HG02870 (cell line): Measurements from ENCODE around the gene ZC3HAV1L.
A peak's percentile ranks its signal among the peaks of the same experiment; 100 is the strongest.
"Not testable (repeated sequence)": the region's sequence is repeated elsewhere in the genome, so short reads cannot be mapped to it uniquely, and the experiment has no call there.

Experiments used
- ATAC-seq: cut with Tn5 transposase; IDR thresholded peaks from one replicate; pipeline ENCODE4 v1.9.1; 2021; ENCODE audit warnings: mild to moderate bottlenecking, moderate library complexity; ENCODE audit not compliant: unreplicated experiment

Gene ZC3HAV1L, protein sequence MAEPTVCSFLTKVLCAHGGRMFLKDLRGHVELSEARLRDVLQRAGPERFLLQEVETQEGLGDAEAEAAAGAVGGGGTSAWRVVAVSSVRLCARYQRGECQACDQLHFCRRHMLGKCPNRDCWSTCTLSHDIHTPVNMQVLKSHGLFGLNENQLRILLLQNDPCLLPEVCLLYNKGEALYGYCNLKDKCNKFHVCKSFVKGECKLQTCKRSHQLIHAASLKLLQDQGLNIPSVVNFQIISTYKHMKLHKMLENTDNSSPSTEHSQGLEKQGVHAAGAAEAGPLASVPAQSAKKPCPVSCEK

DNA sequence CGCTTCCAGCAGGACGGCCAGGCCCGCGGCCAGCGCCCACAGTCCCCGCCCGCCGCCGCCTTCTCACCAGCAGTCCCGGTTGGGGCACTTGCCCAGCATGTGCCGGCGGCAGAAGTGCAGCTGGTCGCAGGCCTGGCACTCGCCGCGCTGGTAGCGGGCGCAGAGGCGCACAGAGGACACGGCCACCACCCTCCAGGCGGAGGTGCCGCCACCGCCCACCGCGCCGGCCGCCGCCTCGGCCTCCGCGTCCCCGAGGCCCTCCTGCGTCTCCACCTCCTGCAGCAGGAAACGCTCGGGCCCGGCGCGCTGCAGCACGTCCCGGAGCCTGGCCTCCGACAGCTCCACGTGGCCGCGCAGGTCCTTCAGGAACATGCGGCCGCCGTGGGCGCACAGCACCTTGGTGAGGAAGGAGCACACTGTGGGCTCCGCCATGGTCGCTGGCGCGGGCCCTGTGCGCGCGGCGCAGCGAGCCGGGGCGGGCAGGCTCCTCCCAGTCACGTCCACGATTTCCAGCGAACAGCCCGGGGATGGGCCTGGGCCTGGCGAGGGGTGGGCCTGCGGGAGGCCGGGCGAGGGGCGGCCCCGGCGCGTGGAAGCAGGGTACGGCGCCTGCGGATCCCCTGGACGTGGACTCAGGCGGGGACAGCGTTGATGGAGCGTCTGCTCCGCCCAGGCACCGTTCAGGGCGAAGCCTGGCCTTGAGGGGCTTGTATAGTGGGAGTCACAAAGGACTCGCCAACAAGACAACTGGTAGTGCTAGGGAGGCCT, at the start of gene ZC3HAV1L:
TSS of gene ZC3HAV1L (minus strand) at position 457 of the 768 bp plus-strand sequence. CDS start at position 432, 25 bp downstream.
- ATAC-seq = peak; percentile 88

DNA sequence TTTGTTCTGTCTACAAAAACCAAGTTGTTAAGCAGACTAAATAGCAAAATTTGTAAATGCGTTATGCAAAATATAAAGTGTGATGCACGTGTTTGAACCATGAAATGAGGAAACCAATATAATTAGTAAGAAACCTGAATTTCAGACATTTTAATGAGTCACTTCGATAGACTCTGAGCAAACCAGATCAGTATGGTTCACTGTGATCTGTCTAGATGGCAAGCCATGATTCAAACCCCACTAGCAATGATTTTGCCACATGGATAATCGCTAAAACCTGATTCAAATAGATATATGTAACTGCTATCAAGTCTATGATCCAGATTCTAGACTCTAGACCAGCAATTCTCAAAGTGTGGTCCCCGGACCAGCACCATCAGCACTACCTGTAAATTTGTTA, 48.9 kb upstream of the ZC3HAV1L start:
- ATAC-seq = no peak

DNA sequence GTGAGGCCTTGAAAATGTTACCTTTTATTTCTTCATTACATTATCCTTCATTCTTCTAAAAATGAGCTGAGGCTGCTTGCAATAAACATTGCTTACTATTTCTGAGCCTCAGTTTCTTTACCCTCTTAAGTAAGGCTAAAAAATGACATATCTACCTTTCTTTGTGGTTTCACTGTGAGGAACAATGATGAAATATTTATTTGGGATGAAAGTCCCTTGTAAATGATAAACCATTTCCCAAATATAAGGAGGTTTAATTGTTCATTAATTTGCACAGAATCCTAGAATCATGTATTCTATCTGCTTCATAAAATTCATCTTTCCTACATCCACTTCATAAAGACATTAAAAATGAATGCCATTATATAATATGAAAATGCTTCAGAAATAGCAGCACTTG, 45.7 kb upstream of the ZC3HAV1L start:
- no peak for ATAC-seq

DNA sequence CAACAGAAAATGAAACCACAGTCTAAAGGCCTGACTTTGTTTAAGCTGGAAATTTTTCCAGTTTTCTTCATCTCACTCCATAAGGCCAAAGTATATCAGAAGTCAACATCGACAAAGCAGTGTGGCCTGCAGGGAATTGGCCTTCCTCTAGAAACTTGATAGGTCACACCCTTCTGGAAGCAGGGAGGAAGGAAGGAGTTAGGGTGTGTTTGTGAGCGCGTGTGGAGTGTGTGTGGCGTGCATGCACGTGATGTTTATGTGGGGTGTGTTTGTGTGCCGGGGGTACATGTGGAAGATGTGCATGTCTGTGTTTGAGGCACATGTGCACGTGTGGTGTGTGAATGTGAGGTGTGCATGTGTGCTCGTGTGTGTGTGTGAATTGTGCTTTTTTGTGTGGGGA, 45.1 kb upstream of the ZC3HAV1L start:
- ATAC-seq = no peak

- ATAC-seq = no peak
These were observed 44.0 kb upstream of the ZC3HAV1L start for GRCh38 chr7:139079861-139080260.

DNA sequence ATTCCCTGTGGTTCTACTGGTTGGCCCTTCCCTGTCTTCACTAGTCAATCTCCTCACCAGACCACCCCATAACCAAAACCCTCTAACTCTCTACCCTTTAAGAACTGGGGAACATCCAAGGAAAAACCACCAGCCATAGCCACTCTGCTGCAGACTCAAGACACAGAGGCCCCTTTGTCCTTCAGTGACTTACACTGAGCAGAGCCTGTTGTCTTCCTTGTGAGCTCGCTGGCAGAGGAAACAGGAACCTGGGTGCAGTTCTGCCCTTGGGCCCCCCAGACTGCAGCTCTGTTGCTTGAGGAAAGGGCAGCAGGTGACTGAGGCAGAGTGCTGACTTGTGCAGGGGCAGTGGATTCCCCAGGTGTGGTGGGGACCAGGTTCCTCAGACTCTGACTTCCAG, 43.1 kb upstream of the ZC3HAV1L start:
- ATAC-seq = no peak

DNA sequence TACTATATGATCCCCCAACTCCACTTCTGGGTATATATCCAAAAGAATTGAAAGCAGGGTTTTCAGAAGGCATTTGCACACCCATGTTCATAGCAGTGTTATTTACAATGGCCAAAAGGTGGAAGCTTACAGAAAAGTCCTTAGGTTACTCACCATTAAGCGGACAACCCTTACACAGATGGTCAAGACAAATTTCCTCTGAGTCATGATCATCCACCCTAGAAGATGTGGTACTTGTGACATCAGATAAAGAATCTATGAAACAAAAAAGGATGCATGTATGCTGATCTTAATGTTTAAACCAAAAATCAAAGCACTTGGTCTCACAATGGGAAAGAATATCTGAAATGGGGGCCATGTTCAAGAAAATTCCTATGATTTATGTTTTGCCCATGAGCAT, 42.6 kb upstream of the ZC3HAV1L start:
- no peak for ATAC-seq

DNA sequence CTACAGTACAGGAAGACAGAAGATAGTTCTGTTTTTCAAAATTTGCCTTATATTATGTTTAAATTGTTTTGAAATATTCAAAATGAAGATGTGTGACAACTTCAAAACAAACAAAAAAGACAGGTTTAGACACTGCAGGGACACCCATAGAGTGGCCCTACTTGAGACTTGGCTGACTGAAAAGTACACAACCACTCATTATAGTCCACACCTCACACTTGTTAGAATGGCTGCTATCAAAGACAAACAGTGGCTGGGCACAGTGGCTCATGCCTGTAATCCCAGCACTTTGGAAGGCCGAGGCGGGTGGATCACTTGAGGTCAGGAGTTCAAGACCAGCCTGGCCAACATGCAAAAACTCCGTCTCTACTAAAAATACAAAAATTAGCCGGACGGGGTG, 41.9 kb upstream of the ZC3HAV1L start:
- ATAC-seq = not testable (repeated sequence)

DNA sequence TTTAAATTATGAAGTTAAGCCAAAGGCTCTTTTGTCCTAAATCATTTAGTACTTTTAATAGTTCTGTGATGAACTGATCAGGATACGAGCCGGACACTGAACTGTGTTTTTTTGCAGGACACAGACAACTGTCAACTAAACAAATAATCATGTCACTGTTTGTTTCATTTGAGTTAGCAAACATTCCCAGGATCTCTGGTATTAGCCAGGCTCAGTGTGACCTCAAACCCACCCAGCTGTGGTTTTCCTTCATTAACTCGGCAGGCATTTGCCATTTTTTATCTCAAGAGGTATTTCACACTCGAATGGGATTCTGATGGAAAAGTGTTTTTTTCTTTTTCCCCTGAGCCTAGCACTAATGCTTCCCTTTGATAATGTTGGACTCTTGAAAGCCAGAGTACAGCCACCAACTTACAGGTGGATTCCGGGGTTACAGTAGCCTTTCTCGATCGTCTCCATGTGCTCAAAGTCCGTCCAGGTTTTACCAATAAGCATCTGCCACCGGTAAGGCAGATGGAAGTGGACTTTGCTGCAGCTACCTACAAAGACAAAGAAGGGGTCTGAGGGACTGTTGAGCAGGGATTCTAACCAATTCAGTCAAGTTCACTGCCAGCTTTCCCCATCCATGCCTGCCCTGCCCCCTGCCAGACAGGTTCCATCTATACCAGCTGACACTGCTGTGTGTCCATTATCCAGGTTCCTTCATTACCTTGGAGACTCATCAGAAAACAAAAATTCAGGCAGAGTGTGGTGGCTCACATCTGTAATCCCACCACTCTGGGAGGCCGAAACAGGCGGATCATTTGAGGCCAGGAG, 40.2 kb upstream of the ZC3HAV1L start:
- ATAC-seq = no peak

- ATAC-seq = peak; percentile 78
These were observed 39.3 kb upstream of the ZC3HAV1L start for GRCh38 chr7:139075031-139075652.

DNA sequence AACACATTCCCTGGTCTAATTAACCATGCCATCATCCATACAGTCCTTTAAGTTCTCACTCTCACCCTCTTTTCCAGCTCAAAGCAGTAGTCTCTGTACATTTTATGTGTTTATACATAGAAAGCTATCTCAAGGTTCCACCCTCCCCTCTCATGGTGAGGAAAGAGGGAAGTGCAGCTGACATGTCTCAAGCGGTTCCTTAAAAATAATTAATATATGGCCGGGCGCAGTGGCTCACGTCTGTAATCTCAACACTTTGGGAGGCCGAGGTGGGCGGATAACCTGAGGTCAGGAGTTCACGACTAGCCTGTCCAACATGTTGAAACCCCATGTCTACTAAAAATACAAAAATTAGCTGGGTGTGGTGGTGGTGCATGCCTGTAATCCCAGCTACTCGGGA, 37.0 kb upstream of the ZC3HAV1L start:
- ATAC-seq = no peak

DNA sequence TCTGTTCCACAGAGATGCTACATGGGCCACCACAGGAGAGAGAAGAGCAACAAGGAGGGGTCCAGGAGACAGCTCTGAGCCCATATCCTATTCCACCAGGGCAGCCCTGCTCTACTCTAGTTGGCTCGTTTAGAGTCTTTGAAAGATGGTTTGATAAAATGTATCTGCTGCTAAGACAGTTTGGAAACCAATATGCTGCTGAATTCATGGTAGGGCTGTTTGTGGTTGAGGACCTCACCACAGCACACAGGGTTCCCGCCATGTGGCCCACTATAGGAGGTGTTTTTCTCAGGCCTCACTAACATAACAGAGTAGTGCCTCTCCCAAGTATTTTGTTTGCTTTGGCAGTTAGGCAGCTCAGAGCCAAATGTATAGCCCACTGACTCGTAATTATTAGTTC, 35.8 kb upstream of the ZC3HAV1L start:
- no peak for ATAC-seq

DNA sequence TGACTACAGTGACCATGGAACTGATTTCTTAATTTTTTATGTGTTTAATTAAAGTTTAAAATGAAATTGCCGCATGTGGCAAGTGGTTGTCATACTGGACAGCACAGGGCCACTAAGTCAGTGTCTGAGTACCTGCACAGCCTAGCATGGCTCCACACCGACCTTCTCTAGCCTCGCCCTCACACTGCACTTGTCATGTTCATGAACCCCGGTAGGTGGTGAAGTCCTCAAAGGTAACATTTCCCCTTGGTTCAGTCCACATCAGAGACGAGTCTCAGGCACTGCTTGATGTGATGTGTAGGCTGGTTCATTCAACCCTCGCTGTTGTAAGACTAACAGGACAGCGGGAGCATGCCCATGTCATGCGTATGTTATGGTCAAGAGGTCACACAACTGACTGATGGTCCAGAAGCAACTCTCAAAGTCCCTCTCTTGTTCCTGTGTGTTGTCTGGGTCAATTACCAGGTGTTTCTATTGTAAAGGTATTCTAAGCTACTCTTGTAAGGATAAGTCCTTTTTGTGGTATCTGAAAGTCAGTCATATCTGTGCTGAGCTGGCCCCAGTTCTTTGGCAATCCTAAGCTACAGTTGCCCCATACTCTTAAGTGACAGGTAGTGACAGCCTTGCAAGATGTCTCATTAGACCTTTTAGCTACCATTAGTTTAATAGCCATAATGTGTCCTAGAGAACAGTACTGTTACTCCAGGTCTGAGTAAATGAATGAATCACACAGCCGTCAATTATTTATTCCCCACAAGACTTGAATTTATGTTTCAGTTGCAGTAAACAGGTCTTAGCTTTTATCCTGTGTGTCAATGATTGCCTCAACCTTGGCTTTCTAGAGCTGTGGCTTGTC, 32.9 kb upstream of the ZC3HAV1L start:
- ATAC-seq = no peak

GRCh38 chr7:139066315-139066714, 30.5 kb upstream of the ZC3HAV1L start:
- ATAC-seq = no peak

DNA sequence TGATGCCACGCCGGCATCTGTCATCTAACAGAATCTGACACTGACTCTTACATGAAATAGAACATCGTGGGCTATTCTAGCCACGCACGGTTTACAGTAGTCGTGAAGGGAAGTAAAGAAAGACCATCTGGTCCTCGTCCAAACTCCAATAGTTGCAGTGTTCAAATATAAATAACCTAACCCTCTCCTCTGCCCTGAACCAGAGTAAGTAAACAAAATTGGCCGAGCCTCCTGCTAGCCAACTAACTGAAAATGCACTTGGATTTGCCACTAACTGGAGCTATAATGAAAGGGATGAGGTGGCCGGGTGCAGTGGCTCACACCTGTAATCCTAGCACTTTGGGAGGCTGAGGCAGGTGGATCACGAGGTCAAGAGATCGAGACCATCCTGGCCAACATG, 29.5 kb upstream of the ZC3HAV1L start:
- no peak for ATAC-seq

- no peak for ATAC-seq
These were observed 25.6 kb upstream of the ZC3HAV1L start for GRCh38 chr7:139061416-139061815.

DNA sequence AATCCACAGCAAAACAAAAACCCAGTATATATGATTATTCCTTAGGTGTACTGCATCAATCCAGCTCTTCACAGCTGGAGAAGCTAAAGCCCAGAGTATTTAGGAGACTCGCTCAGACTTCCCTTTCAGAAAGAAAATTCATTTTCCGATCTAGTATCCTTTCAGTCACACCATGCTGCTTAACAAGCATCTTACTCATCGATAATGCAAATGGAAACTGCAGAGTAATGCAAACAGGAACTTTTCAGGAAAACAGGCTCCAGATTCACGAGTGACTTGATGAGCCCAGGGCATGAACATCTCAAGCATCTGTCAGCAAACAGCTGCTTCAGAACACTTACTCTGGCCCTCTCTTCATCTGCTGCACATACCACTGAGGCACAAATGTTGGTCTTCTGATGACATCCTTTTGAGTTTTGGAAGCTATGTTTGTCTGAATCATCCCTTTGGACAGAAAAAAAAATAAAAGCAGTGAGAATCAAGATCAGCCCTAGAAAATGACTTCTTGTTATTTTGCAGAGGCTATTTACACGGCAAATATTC, 24.9 kb upstream of the ZC3HAV1L start:
- no peak for ATAC-seq

GRCh38 chr7:139059905-139060304, 24.1 kb upstream of the ZC3HAV1L start:
- ATAC-seq = no peak

- ATAC-seq = no peak
These were observed 23.1 kb upstream of the ZC3HAV1L start for GRCh38 chr7:139058943-139059342.

DNA sequence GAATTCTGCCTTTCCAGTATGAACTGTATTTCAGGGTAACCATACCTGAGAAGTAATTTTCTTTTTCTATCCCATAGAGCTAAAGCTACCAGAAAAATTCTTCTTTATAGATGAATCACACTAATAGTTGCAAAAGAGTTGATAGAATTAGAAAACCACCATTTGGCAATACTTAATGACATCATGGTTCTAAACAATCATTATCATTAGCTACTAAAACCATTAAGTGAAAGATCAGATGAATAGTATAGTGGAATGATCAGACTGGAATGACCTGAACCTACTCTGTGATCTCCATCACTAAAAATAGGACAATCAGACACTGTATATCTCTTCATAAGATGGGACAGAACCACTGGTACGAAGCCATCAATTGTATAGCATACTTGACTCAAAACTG, 19.8 kb upstream of the ZC3HAV1L start:
- ATAC-seq = no peak
